HG03571 (cell line): Measurements from ENCODE around the gene SPAG5.

Experiments used
- ATAC-seq: cut with Tn5 transposase; IDR thresholded peaks from one replicate; pipeline ENCODE4 v1.9.1; 2021; ENCODE audit not compliant: unreplicated experiment

Gene SPAG5

DNA sequence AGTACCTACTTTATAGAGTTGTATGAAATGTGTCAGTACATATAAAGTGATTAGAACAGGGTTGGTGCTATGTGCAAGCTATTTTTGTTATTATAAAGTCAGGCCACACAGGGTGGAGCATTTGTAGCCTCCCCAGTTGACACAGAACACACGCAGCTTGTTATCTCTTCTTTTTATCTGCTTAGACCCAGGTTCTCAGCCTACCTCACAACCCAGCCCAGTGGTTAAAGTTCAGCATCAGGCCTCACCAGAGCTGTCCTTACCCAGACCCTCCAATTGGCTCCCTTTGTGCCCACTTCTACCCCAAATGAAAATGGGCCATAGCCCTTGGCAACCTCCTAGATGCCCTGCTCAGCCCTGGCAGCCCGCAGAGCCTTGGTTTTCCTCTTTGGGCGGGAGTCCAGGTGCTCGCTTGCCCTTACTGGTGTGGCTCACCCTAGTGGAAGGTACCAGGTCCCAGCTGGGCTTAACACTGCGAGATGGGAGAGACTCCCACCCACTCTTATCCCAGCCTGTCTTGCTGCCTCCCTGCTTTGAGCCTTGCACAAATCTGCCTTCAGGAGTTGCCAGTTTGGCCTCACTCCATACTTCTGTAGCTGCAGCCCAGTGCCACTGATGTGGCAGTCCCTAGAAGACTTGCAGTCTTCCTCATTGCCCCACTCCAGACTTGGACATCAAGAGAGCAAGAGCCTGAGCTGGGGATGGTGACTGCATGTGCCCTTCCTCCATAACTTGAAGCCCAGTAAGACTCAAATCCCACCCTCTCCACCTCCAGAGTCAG, 26.4 kb downstream of the SPAG5 start:
- no peak for ATAC-seq

DNA sequence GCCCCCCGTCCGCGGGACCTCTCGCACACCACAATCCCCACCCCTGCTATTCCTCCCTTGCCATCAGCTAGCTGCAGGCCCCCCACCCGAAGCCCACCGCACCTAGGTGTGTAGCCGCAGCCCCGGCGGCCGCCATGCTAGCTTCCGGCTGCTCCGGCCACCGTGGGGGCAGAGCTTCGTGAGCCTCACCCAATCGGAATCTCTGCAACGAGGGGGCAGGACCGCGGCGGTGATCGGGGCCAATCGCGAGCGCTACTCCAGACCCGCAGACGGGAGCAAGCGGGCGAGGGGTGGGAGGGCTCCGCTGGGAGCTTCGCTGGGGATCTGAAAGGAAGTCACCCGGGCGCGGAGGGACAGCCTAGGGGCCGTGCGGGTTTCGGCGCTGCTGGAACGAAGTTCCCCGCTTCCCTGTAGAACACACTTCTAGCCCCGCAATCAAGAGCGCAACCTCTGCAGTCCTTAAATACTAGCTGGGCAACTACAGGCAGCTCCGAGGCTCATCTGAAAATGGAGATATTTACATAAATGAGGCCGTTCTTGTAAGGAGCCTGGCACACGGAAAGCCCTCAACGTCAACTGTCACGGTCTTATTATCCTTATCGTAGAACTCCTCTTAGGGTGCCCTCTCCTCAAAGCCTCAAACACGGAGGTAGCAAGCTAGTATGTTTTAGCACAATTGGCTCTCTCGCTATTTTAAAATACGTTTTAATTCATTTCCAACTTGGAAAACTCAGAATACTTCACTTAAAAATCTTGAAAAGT, 27.3 kb downstream of the SPAG5 start, which contains the start of gene PIGS:
TSS of gene PIGS (minus strand) at position 164 of the 762 bp plus-strand sequence. CDS start at position 136, 28 bp downstream.
- ATAC-seq, result peak; percentile 80

DNA sequence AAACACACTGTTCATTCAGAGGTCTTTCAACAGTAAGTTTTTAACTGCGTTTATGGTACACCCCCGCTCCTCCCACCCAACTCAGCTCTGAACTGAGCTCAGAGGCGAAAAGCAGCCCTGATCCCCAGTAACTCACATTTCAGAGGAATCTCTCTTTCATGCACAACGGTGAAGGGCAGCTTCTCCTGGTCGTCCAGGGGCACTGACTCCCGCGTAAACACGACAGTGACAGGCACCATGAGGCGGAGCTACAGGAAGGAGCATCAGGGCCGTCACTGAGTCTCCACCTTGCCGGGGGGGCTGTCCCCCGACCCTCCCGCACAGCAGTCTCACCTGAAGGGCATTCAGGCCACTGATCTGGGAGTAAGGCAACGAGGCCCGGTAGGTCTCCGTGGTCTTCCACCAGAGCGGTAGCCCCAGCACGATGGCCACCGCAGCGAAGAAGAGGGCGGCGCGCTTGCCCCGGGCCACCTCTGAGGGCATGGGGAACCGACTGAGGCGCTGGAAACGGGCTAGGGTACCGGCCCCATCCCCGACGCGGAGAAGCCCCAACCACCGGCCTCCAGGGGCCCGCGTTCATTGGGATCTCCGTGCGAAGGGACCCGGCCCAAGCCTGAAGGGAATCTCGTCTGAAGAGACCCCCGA, 28.0 kb downstream of the SPAG5 start:
- peak; percentile 27 for ATAC-seq

DNA sequence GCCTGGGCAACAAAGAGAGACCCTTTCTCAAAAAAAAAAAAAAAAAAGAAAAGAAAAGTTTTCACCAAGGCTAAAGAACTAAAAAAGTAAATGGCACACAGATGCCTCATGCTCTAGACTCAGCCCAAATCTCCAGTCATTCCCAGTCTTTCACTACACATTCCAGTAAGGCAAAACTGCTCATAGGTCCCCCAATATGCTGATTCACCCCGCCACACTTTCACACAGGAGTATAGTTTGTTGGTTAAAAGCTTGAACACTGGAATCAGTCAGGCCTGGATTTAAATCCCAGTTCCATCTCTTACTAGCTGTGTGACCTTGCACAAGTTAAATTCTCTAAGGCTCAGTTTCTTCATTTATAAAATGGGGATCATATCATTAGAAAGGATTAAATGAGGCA, 29.4 kb downstream of the SPAG5 start:
- no peak for ATAC-seq

DNA sequence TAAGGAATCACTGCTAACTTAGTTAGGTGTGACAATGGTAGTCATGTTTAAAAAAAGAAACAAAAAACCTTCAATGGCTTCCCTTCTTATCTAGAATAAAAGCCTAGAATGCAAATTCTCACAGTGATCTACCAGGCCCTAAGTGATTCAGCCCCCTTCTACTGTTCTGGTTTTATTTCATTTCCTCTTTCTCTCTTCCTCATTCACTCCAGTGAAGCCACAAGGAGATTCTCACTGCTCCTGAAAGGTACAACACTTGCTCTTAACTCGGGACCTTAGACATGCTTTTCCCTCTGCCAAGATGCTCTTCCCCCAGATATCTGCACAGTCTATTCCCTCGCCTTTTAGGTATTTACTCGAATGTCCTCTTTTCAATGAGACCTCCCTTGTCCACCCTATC, 31.2 kb downstream of the SPAG5 start:
- ATAC-seq, result no peak

DNA sequence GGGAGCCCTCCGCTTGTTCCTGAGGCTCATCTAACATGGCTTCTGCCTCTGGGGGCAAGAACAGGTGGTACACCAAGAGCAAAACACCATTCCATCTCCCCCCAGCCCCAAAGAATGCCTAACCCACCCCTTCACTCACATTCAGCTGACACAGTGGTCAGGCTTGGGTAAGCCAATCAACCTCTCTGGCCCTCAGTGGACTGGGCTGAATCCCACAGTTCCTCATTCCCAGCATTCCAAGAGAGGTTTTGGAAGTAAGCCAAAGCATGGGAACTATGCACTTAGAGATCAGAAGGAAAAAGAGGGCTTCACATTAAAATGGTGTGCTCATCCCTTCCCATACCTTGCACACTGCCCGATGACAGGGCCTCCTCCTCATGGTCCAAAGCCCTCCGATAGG, 35.4 kb downstream of the SPAG5 start:
- no peak for ATAC-seq

DNA sequence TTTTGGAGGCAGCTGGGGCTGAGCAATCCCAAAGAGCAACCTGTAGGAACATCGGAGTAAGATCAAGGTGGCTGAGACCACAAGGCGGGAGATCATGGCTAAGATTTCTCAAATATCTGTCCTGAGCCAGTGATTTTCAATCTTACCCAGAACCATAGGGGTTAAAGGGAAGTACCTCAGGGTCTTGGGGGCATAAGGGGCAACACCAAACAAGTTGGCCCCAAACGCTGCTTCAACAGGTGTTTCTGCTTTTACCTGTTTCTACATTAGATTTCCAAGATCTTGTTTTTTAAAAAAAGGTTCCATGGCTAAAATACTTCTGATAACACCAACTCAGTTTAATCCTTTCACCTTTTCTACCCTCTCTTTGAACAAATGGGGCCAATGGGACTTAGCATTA, 43.8 kb downstream of the SPAG5 start:
- no peak for ATAC-seq

DNA sequence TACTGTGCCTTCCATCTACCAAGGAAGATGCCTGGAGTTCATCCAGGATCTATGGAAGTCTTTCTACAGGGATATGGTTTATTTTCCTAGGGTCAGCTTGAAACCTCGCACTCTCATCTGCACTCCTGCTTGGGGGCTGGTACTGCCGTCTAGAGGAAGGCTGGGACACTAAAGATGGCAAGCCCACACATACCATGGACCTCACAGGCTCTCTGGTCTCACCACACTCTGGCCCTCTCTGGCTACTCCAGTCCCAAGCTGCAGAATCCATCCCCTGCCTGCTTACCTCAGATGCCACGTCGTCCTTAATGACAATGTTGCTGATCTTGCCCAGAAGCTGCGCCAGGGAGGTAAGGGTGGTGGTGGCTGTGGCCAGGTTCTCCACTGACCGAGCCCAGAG, 44.3 kb downstream of the SPAG5 start:
- no peak for ATAC-seq

DNA sequence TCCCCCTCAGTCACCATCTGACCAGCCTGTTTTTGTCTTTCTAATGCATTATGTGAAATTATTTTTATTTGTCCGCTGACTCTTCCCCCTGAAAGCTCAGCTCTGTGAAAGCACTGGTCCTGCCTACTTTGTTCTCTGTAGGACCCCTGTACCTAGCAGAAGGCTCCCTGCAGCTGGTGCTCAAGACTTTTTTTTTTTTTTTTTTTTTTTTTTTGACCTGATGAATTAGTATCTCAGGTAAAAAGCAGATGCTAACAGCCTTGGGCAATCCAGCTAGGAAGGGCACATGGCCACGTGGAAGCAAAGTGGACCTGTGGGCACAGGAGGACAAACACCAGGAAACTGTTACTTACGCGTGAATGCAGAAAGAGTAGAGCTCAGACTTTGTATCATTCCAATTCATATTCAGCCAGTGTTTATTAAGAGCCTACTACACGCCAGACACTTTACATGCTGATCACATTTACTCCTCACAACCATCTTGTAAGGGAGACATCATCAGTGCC, 45.8 kb downstream of the SPAG5 start:
- no peak for ATAC-seq

DNA sequence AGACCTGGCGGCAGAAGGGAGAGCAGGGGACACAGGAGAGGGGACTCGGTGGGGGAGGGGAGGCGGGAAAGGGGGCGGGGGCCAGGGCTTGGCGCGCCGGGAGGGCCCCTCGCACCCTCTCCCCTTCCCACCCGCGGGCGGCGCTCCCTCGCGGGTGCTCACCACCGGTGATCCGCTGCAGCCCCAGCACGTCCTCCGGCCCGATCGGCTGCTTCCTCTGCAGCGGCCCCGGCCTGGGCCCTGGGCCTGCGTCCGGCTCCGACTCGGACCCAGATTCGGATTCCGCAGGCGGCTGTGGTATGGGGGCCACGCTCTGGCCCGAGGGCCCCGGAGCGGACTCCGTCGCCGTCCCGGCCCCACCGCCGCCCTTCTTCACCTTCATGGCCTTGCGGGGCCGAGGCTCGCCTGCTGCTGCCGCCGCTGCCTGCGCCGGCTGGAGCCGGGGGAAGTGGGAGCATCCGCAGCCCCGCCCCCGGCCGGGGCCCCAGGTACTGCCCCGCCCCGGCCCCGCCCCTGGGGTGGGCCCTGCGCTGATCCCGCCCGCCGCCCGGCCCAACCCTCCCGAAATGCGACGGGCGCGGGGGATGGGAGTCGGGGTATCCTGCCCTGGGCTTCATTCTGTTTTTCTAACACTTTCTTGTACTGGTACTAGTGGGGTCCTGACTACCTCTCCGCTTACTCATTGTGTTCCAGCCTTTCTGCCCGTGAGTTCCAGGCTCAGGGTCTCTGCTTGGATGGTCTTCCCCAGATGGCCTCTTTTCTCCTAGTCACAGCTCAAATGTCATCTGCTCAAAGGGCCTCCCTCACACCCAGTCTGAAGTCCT, 46.4 kb downstream of the SPAG5 start, which contains the start of gene UNC119:
TSS of gene UNC119 (minus strand) at position 449 of the 824 bp plus-strand sequence. CDS start at position 382, 67 bp downstream.
- ATAC-seq, result peak; percentile 53

DNA sequence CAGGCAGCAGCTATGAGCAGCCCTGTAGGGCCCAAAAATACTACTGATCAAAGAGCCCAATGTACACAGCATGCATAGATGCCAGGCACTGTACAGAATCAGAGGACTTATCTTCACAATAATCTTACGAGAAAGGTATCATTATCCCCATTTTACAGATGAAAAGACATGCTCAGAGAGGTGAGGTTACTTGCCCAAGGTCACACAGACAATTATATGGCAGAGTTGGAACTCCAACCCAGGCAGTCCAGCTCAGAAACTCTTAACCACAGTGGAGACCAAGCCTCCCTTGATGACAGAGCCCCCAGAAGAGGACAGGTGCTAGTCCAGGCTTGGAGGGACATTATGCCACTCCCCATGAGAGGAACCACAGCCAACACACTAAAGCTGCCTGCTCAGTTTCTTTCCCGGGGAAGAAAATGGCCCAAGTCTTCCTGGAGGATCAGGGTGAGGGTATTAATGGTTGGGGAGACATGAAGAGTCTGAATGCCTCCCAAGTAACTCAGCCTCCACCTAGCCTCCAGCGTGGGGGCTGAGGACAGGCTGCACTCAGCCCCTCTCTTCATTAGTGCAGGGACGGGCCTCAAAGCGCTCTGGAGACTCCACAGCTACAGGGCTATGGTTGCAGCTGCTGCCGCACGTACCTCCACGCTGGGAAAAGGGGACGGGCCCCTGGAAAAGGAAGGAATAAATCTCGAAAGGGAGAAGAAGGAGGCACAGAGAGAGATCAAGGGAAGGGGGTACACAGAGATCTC, 47.2 kb downstream of the SPAG5 start:
- no peak for ATAC-seq

DNA sequence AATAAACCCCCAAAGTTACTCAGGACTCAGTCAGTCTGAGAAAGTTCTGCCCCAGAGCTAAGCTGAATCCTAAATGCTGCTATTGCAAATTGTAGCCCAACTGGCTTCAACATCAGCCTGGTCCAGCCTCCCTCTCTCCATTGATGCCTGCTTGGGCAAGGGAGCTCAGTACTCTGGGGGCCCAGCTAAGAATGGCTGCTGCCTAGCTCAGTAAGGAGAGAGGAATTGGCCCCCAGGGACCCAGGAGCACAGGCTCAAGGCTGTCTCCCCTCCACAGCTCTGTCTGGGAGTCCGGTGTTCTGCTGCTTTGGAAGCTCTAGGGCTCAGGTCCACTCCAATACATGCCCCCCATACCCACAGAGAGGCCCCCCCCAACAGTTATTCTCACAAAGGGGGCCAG, 48.0 kb downstream of the SPAG5 start:
- ATAC-seq, result no peak

DNA sequence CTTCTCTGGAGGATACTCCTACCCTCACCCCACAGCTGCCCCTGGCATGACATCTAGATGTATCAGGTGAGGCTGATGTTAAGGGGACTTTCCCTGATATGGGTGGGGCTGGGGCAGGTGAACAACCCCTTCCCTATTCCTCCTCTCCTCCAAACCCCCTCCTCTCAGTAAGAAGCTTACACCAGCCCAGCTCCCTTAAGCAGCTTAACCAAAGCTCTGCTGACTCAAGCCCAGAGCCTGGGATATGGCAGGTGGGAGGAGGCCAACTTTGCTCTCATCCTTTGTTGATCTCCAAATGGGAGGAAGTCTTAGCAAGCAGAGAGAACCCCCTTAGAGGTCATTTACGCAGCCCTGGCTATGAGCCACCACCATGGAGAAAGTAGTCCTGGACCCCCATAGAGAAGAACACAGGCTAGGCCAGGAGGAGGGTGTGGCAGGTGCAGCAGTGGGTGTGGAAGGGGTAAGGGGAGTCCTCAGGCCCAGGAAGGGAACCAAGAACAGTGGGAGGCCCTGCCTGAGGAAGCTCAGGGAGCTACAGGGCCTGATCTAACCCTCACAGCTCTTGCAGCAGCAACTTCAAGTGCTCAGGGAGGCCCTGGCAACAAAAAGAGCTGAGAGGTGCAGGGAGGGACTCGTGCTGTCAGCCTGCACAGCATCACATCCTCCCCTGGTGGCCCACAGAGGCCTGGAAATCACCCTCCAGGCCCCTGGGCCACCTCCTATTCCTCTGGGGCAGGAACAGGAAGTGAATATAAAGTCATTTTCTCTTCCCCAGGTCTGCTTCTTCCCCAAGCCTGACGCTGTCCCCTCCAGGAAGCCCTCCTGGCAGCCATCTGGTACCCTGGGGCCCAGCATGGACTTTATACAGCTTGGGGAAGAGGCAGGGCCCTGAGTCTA, 49.3 kb downstream of the SPAG5 start:
- ATAC-seq, result peak; percentile 37

DNA sequence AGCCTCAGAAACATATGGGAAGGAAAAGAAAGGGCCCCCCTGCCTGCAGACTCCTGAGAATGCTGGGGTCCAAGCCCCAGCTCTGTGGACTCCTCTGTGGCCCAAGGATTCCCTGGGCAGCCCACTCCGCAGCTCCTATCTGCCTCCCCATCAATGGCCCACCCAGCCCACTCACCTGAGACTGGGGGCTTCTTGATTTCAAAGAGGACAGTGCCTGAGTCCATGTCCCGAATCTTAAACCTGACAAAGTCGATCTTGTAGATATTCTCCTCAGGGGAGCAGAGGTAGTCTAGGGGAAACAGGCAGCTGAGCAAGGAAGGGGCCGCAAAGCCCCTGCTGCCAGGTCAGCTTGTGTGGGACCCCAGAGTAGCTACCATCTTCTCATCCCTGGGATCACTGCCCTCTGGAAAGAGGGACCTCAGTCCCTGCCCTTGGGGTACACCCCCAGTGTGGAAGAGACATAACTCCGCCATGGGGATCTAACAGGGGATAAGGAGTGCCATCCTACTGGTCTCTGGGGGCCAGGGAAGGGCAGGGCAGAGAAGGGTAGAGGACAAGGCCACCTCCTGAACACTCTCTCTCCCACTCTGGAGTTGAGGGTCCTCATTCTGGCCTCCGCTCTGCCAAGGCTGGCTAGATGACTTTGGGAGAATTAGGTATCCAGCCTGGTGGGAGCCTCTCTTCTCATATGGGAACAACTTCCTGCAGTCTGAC, 50.3 kb downstream of the SPAG5 start:
- no peak for ATAC-seq

DNA sequence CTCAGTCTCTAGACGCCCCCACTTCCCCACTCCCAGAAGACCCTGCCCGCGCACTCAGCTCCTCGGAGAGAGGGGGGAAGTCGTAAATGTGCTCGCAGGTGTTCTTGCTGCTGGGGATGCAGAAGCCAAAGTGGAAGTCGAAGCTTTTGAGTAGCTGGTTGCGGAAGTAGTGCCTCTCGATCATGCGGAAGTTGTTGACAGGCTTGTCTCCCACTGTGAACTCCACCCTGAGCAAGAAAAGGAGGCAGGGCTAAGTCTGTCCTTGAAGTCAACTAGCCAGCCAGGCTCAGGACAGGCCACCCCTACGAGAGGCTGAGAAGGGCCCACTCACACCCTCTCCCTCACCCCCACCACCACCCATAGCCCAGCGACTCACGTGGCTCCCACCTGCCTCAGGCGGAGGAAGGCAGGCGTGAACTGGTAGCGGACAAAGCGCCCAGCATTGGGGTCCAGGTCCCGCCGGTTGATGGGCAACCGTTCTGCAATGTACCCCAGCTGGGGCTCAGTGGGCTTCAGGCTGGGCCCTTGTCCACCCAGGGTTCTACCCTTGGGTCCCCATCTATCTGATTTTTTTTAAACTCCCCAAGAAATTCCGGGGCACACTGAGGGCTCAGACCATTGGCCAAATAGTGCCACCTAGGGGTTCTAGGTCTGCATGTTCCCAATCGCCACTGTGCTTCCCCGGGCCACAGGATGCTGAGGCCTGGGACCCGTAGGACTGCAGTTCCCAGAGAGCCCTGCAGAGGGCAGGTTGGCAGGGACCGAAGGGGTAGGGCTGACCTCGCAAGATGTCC, 51.0 kb downstream of the SPAG5 start:
- no peak for ATAC-seq

DNA sequence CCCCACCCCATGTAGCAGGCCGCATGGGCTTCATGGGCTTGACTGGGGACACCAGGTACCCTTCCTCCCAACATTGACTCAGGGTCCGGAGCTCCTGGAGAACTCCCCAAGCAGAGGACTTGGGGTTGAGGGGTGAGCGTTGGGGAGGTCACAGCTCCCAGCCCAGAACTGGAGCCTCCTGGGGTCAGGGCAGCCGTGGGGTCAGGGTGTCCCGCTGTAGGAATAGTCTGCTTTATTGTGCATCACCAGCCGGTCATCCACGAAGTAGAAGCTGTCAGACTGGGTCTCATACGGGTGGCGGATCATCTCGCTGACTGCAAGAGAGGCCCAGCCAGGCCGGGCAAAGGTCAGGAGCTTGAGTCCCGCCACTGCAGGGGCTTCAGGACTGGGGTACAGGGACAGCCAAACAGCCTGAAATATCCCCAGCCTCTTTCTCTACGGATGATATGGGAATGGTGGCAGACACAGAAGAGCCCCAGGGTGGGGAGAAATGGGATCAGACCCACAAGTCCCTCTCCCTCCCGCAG, 51.7 kb downstream of the SPAG5 start:
- ATAC-seq, result no peak

DNA sequence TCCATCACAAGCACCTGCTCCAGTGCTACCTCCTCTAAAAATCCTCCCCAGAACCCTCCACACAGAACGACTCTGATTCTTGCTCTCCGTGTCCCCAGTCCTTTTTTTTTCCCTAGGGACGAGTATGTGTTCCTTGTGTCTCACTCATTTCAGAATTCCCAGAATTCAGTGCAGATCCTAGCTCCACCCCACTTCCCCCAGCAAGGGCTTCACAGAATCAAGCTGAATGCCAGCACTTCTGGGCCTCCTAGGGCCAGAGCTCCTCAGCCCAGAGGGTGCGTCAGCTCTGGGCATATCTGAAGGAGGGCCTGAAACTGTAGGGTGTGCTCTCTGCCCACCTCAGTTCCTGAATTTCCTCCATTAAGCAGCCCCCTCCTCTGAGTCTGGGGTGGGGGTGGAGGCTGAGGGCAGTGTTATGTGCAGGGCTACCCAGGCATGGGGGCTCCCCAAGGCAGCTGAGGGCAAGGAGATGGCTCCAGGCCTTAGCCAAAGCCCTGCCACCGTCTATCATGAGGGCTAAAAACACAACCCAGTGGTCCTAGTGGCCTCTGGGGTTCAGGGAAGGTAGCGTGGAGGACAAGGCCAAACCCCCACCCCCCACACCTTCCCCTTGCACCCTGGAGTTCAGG, 52.9 kb downstream of the SPAG5 start:
- no peak for ATAC-seq
